ENCODE measurements around the gene GYPC. TPM values are rescaled to one million over a fixed set of nuclear protein-coding genes. Genes with fewer than 3 reads are reported as not detected.
A peak's percentile ranks its signal among the peaks of the same experiment; 100 is the strongest.

GYPC gene
- total and polyA plus RNA-seq, 4 donors: 61.4 to 170 (median 113) TPM

GRCh38 chr2:126732682-126733245 lies 76.8 kb downstream of the GYPC start:
- Histone ChIP-seq H3K9ac (ENCODE audit: insufficient read depth in 1 of 2, low read length in 2 of 2) (no peak overlapping the region), H3K4me1 (ENCODE audit: control insufficient read depth in 5 of 5, insufficient read depth in 5 of 5, low read length in 5 of 5) (peaks cover 0 to 3% (median 0%) of the 10 kb centered on the region in 5 donors), H3K36me3 (ENCODE audit: control insufficient read depth in 4 of 4, insufficient read depth in 4 of 4, low read length in 4 of 4) (no peaks in the 10 kb centered on the region), H3K27me3 (ENCODE audit: control insufficient read depth in 3 of 3, insufficient read depth in 3 of 3, low read length in 2 of 3) (no peaks in the 10 kb centered on the region), H3K27ac (ENCODE audit: low read depth in 1 of 2, low read length in 1 of 2) (no peak overlapping the region), H3K4me3 (no peak overlapping the region), H3K9me3 (ENCODE audit: control insufficient read depth in 4 of 4, insufficient read depth in 3 of 4, low read length in 3 of 4) (peaks cover 0 to 9% (median 0%) of the 10 kb centered on the region in 4 donors)
- DNase-seq (no peak), ATAC-seq (ENCODE audit: insufficient read depth, low FRiP score) (no peak)
- WGBS, 2 donors: 46 to 65% methylated on average over 7 of the region's 7 CpGs
- TF ChIP-seq CTCF (IDR thresholded peaks at IDR 0.05; ENCODE audit: control extremely low read depth, extremely low read depth): no peak

GRCh38 chr2:126733795-126734194 lies 77.8 kb downstream of the GYPC start:
- Histone ChIP-seq H3K4me3 (no peak overlapping the region), H3K9ac (ENCODE audit: insufficient read depth in 1 of 2, low read length in 2 of 2) (no peak overlapping the region), H3K36me3 (ENCODE audit: control insufficient read depth in 4 of 4, insufficient read depth in 4 of 4, low read length in 4 of 4) (no peaks in the 10 kb centered on the region), H3K27ac (ENCODE audit: low read depth in 1 of 2, low read length in 1 of 2) (no peak overlapping the region), H3K9me3 (ENCODE audit: control insufficient read depth in 4 of 4, insufficient read depth in 3 of 4, low read length in 3 of 4) (peaks cover 0 to 9% (median 0%) of the 10 kb centered on the region in 4 donors), H3K27me3 (ENCODE audit: control insufficient read depth in 3 of 3, insufficient read depth in 3 of 3, low read length in 2 of 3) (no peaks in the 10 kb centered on the region), H3K4me1 (ENCODE audit: control insufficient read depth in 5 of 5, insufficient read depth in 5 of 5, low read length in 5 of 5) (peaks cover 0 to 3% (median 0%) of the 10 kb centered on the region in 5 donors)
- no peak for TF ChIP-seq CTCF (IDR thresholded peaks at IDR 0.05; ENCODE audit: control extremely low read depth, extremely low read depth)
- DNase-seq (no peak), ATAC-seq (ENCODE audit: insufficient read depth, low FRiP score) (no peak)
- 96 to 100% methylated on average over 1 of the region's 1 CpG for WGBS, 2 donors

- no peak for TF ChIP-seq CTCF (IDR thresholded peaks at IDR 0.05; ENCODE audit: control extremely low read depth, extremely low read depth)
- Histone ChIP-seq H3K27me3 (ENCODE audit: control insufficient read depth in 3 of 3, insufficient read depth in 3 of 3, low read length in 2 of 3) (no peaks in the 10 kb centered on the region), H3K9ac (ENCODE audit: insufficient read depth in 1 of 2, low read length in 2 of 2) (no peak overlapping the region), H3K36me3 (ENCODE audit: control insufficient read depth in 4 of 4, insufficient read depth in 4 of 4, low read length in 4 of 4) (no peaks in the 10 kb centered on the region), H3K27ac (ENCODE audit: low read depth in 1 of 2, low read length in 1 of 2) (no peak overlapping the region), H3K4me3 (no peak overlapping the region), H3K9me3 (ENCODE audit: control insufficient read depth in 4 of 4, insufficient read depth in 3 of 4, low read length in 3 of 4) (peaks cover 0 to 4% (median 0%) of the 10 kb centered on the region in 4 donors), H3K4me1 (ENCODE audit: control insufficient read depth in 5 of 5, insufficient read depth in 5 of 5, low read length in 5 of 5) (peaks cover 0 to 3% (median 0%) of the 10 kb centered on the region in 5 donors)
- WGBS, 2 donors: 36 to 65% methylated on average over 8 of the region's 8 CpGs
- ATAC-seq (ENCODE audit: insufficient read depth, low FRiP score) (no peak), DNase-seq (peak in 2 of 3 donors; percentile 54 to 64)
Observed at GRCh38 chr2:126736133-126736874, 80.3 kb downstream of the GYPC start.
